Right lobe of liver (tissue), 6 donors: ENCODE measurements around the gene ZNF580. TPM values are rescaled to one million over a fixed set of nuclear protein-coding genes. Genes with fewer than 3 reads are reported as not detected.

Source experiments
- ATAC-seq, 4 donors: fragments of 200-7000 bp; cut with Tn5 transposase; one replicate each; pipeline ENCODE4 v1.9.1; 2020; ENCODE audit warnings: mild to moderate bottlenecking in 4 of 4, moderate library complexity in 4 of 4
- DNase-seq, 3 donors: peaks; one replicate each; pipeline ENCODE4 v3.0.0-alpha.2; 2020
- H3K27ac ChIP-seq, 3 donors: fragments of 200-600 bp; one replicate each; pipeline ENCODE4 v1.8.0; 2022
- H3K27me3 ChIP-seq, 2 donors: fragments of 200-600 bp; one replicate each; pipeline ENCODE4 v1.8.0; 2022
- H3K36me3 ChIP-seq, 4 donors: fragments of 200-600 bp; sonication (generic) in 1 of 4; one replicate each; pipeline versions ENCODE4 v1.5.1 to v1.8.0; 2017 to 2022; ENCODE audit warnings: control low read depth in 1 of 4
- H3K4me1 ChIP-seq, 4 donors: fragments of 200-600 bp; sonication (generic) in 1 of 4; one replicate each; pipeline versions ENCODE4 v1.5.1 to v1.8.0; 2017 to 2022; ENCODE audit warnings: control low read depth in 1 of 4
- H3K4me3 ChIP-seq, 3 donors: fragments of 200-600 bp; one replicate each; pipeline ENCODE4 v1.8.0; 2022
- H3K9me3 ChIP-seq, 4 donors: fragments of 200-600 bp; sonication (generic) in 1 of 4; one replicate each; pipeline versions ENCODE4 v1.5.1 to v1.8.0; 2017 to 2022; ENCODE audit warnings: control low read depth in 1 of 4
- POLR2A ChIP-seq: fragments of 450-650 bp; IDR thresholded peaks from one replicate; pipeline ENCODE4 v1.6.1; 2017; ENCODE audit warnings: antibody characterized with exemption, mild to moderate bottlenecking
- WGBS: methylation state at CpG from one replicate; pipeline ENCODE4 v1.1.6; 2018; ENCODE audit warnings: low coverage, low lambda C conversion rate; ENCODE audit not compliant: insufficient coverage; ENCODE audit errors: missing lambda C conversion rate; 5-methylcytosine and 5-hydroxymethylcytosine counted together
- intact Hi-C, 2 donors: fragments of 100-400 bp; cut with DNase I; formaldehyde crosslinking; loops; one replicate each; pipeline versions ENCODE4 v1.11.2 to v1.14.1; 2022
- total RNA-seq, 6 experiments: library from RNA; depleted of rRNA in 2 of 6; stranded (reverse); fragments of >200 nt in 2 of 6; fragmentation: NEBNext Ultra II Directional in 3 of 6; extraction: Animal tissue kit (Norgen Biotek cat#: 25700) in 3 of 6; gene quantifications; one replicate each; pipeline versions ENCODE4 v1.1.0 to v1.2.4, GENCODE V29; 2016 to 2023
- TF ChIP-seq, protein P1 (sequence below), 4 donors: fragments of 200-600 bp in 3 of 4; fragments of 450-650 bp in 1 of 4; IDR thresholded peaks; one replicate each; pipeline versions ENCODE4 v1.5.1 to v1.8.0; 2016 to 2022; ENCODE audit warnings: antibody characterized with exemption in 4 of 4, mild to moderate bottlenecking in 2 of 4
- donor health status: DM: no; HTN: yes; CAD: no.
- donor health status: DM: no; HTN: no; CAD: no.
- donor health status: DM: no; HTN: no; CAD: no.
- donor health status: DM: no; HTN: yes; CAD: no.
- donor health status: DM: no; HTN: yes; CAD: no.

Gene ZNF580
- total RNA-seq, 6 experiments from 2014 or later, result 5.4 to 11.6 (median 6.5) TPM

GRCh38 chr19:55673465-55673864 lies 32.7 kb downstream of the ZNF580 start:
- ATAC-seq, result no peak
- Histone ChIP-seq H3K36me3 (peaks cover 10 to 35% (median 17%) of the 10 kb centered on the region in 4 donors), H3K4me3 (no peak overlapping the region), H3K27ac (no peak overlapping the region), H3K4me1 (peaks cover 0 to 32% (median 22%) of the 10 kb centered on the region in 4 donors), H3K9me3 (no peaks in the 10 kb centered on the region), H3K27me3 (no peaks in the 10 kb centered on the region)
- DNase-seq, result no peak
- 0% methylated on average over 1 of the region's 9 CpGs for WGBS
- intact Hi-C loops, result no loop called here
- no peak for TF ChIP-seq POLR2A
- TF ChIP-seq, protein P1, sequence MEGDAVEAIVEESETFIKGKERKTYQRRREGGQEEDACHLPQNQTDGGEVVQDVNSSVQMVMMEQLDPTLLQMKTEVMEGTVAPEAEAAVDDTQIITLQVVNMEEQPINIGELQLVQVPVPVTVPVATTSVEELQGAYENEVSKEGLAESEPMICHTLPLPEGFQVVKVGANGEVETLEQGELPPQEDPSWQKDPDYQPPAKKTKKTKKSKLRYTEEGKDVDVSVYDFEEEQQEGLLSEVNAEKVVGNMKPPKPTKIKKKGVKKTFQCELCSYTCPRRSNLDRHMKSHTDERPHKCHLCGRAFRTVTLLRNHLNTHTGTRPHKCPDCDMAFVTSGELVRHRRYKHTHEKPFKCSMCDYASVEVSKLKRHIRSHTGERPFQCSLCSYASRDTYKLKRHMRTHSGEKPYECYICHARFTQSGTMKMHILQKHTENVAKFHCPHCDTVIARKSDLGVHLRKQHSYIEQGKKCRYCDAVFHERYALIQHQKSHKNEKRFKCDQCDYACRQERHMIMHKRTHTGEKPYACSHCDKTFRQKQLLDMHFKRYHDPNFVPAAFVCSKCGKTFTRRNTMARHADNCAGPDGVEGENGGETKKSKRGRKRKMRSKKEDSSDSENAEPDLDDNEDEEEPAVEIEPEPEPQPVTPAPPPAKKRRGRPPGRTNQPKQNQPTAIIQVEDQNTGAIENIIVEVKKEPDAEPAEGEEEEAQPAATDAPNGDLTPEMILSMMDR (IDR thresholded peaks at IDR 0.05), result no peak

DNA sequence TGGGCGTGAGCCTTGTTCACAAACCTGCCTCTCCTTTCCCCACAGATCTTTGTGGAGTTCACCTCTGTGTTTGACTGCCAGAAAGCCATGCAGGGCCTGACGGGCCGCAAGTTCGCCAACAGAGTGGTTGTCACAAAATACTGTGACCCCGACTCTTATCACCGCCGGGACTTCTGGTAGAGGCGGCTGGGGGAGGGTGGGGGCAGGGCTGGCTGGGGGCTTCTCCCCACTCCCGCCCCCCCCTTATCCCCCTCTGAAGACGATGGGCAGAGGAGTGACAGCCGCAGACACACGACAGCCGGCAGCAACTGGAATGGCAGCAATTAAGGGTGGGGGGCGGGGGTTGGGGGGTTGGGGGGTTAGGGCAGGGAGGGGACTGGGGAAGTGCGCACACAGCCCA lies 33.1 kb downstream of the ZNF580 start:
- intact Hi-C loops, result no loop called here
- no peak overlapping the region for H3K4me3 ChIP-seq
- WGBS, result 68% methylated on average over 7 of the region's 15 CpGs
- H3K9me3 ChIP-seq, result no peaks in the 10 kb centered on the region
- no peak for TF ChIP-seq POLR2A
- TF ChIP-seq, protein P1 (IDR thresholded peaks at IDR 0.05), result no peak
- no peaks in the 10 kb centered on the region for H3K27me3 ChIP-seq
- DNase-seq, result no peak
- peaks cover 10 to 35% (median 15%) of the 10 kb centered on the region in 4 donors for H3K36me3 ChIP-seq
- H3K4me1 ChIP-seq, result peaks cover 0 to 37% (median 24%) of the 10 kb centered on the region in 4 donors
- no peak for ATAC-seq
- H3K27ac ChIP-seq, result no peak overlapping the region

DNA sequence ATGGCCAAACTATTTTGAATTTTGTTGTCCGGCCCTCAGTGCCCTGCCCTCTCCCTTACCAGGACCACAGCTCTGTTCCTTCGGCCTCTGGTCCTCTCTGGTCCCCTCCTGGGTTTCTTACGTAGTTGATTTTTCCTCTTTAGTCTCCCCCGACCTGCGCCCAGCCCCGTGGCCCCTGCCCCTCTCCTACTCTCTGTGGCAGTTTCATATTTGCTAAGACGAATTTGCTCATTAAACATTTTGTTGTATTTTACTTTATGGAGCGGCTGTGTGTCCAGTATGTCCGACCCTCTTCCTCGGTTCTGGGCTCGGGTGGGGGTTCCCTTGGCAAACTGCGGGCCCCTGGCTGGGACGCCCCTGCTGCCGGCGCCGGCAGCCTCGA lies 33.6 kb downstream of the ZNF580 start:
- Histone ChIP-seq H3K36me3 (peaks cover 7 to 35% (median 15%) of the 10 kb centered on the region in 4 donors), H3K27ac (peak overlapping the region in 1 of 3 donors; percentile 87), H3K27me3 (no peaks in the 10 kb centered on the region), H3K9me3 (no peaks in the 10 kb centered on the region), H3K4me3 (peak overlapping the region; percentile 64 to 97 (median 83)), H3K4me1 (peaks cover 0 to 42% (median 26%) of the 10 kb centered on the region in 4 donors)
- WGBS, result 30% methylated on average over 10 of the region's 17 CpGs
- no peak for ATAC-seq
- no peak for TF ChIP-seq POLR2A
- TF ChIP-seq, protein P1 (IDR thresholded peaks at IDR 0.05), result no peak
- DNase-seq, result no peak
- intact Hi-C loops, result no loop called here

GRCh38 chr19:55674841-55675660 lies 34.2 kb downstream of the ZNF580 start, which contains the start of gene EPN1:
TSS of gene EPN1 (plus strand) at chr19:55675226. CDS start at chr19:55678628, 3,402 bp downstream.
- Histone ChIP-seq H3K27ac (peak within 1 kb of the TSS; percentile 77 to 87 (median 85)), H3K4me1 (peaks cover 0 to 42% (median 26%) of the 10 kb centered on the region in 4 donors), H3K27me3 (no peaks in the 10 kb centered on the region), H3K36me3 (peaks cover under 1 to 33% (median 11%) of the 10 kb centered on the region in 4 donors), H3K4me3 (peak within 1 kb of the TSS; percentile 64 to 97 (median 83)), H3K9me3 (no peaks in the 10 kb centered on the region)
- DNase-seq, result peak; percentile 98
- WGBS, result under 1% methylated on average over 16 of the region's 101 CpGs
- TF ChIP-seq POLR2A, result peak; percentile 54
- TF ChIP-seq, protein P1 (IDR thresholded peaks at IDR 0.05), result no peak
- intact Hi-C loops, result no loop called here
- ATAC-seq, result peak; percentile 86 to 91 (median 88)
